Iris pigment epithelial cell (primary cell): Measurements from ENCODE around the gene PAM16.

Experiments
- DNase-seq: peaks from one replicate; pipeline ENCODE4 v3.0.0-alpha.2; 2011; ENCODE audit warnings: low read depth

The PAM16 gene

GRCh38 chr16:4319454-4320421 is 31.4 kb downstream of the PAM16 start:
- no peak for DNase-seq

- DNase-seq: no peak
These were observed 32.2 kb downstream of the PAM16 start for GRCh38 chr16:4318967-4319366.

DNA sequence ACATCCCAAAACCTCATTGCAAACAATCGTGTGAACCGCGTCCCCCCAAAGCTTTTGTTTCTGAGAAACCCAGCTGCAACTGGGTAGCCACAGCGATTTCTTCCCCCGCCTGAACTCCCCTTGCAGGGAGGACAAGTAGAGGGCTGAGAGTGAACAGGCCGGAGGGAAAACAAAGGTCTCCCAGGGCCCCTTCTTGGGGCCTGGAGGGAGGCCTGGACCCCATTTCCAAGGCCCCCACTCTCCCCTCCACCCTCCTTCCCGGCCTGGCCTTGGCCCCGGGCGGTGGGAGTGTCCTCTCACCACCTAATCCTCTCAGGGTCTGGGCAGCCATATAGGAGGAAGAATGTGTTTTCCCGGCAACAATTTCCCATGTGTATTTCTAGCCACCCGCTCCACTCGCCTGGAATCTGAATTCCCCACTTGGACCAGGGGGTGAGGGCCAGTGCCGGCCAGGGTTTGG is 32.6 kb downstream of the PAM16 start:
- DNase-seq: no peak

DNA sequence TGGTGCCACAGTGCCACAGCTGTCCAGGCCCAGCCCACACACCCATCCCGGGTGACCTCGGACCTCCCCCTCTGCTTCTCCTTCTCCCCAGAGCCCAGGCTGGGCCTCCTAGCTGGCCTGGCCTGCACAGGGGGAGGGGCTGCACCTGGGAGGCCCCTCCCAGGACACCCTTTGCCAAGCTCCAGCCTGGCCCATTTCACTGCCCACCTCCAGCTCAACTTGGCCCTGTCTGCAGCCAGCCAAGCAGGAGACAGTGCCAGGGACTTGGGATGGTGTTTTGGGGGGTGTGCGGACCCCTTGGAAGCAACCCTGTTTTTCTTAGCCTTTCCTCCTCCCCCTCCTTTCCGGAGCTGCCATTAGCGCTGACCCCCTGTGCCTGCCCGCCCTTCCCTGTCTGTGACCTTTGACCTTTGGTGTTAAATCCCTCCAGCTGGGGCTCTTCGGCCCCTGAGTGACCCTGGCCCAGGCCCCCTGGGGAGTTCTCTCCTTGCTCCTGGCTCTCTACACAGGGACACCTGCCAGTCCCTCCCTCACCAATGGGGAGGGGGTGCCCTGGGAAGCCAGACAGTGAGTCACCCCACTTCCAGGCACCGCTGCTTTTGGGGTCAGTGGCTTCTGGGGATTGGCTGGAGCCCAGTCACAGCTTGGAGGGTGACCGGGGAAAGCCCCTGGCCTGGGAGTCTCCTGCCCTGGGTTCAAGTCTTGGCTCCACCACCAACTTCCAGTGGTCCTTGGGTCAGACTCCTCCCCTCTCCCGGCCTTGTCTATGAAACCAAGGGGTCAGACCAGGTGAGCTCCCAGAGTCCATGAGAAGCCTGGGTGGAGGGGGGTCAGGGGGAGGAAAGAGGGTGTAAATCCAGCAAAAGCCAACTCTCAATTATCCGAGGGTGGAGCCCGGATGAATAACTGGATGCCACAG is 33.3 kb downstream of the PAM16 start:
- peak; percentile 40 for DNase-seq

GRCh38 chr16:4316864-4317531 is 34.1 kb downstream of the PAM16 start:
- no peak for DNase-seq

DNA sequence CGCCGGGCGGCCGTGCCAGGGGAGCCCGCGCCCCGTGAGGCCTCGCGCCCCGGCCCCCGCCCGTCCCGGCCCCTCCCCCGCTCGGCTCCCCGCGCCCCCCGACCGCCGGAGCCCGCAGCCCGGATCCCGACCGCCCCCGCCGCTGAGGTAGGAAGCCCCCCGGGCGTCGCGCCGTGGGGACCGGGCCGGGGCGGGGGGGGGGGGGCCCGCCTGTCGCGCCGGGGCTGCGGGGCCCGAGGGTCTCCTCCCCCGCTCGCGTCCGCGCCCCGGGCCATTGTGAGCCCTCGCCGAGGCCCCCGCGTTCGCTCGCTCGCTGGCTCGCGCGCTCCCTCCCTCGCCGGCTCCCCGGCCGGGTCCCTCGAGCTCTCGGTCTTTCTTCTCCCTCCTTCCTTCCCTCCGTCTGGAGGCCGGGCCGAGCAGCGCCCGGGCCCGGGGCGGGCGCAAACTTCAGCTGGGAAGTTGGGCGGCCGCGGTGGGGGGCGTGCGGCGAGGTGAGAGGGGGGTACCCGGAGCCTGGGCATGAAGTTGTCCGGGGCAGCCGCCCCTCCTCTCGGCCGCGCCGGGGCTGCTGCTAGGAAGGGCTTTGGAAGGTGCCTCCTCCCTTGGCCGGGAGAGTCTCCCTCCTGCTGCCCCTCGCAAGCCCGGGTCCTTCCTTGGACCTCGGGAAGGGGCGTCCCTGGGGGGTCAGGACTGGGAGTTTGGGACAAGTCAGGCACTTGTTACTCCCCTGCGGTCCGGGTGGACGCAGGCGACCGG is 34.8 kb downstream of the PAM16 start:
- peak; percentile 48 for DNase-seq

GRCh38 chr16:4315186-4316107 is 35.7 kb downstream of the PAM16 start, which contains the start of gene GLIS2:
Gene GLIS2 (plus strand): TSS chr16:4316067. CDS start chr16:4332281, 16,214 bp downstream.
- DNase-seq: peak; percentile 80

DNA sequence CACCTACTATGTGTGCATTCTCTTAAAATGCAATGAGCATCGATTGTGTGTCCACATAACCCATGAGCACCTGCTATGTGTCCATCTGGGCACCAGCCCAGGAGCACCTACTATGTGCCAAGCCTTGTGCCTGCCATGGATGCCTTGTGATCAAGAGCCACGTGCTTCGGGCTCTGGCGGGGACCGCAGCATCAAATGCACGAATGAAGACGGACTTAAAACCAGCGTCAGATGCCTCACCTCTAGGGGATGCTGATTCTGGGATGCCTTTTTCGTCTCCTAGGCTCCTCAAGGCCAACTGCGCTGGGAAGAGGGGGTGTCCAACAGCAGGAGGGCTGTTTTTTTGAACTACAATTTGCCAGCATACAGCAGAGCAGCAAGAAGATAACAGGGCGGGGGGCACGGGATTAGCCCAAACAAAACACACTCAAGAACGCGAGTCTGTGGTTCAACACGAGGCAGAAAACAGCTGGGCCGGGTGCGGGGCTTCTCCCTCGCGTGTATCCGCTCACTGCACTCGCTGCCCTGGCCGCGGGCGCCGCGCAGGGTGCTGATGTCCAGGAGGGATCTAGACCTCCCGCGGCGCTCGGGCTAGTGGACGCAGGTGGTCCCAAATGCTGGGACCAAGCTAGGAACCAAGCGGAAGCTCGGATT is 36.5 kb downstream of the PAM16 start:
- DNase-seq: peak; percentile 62

DNA sequence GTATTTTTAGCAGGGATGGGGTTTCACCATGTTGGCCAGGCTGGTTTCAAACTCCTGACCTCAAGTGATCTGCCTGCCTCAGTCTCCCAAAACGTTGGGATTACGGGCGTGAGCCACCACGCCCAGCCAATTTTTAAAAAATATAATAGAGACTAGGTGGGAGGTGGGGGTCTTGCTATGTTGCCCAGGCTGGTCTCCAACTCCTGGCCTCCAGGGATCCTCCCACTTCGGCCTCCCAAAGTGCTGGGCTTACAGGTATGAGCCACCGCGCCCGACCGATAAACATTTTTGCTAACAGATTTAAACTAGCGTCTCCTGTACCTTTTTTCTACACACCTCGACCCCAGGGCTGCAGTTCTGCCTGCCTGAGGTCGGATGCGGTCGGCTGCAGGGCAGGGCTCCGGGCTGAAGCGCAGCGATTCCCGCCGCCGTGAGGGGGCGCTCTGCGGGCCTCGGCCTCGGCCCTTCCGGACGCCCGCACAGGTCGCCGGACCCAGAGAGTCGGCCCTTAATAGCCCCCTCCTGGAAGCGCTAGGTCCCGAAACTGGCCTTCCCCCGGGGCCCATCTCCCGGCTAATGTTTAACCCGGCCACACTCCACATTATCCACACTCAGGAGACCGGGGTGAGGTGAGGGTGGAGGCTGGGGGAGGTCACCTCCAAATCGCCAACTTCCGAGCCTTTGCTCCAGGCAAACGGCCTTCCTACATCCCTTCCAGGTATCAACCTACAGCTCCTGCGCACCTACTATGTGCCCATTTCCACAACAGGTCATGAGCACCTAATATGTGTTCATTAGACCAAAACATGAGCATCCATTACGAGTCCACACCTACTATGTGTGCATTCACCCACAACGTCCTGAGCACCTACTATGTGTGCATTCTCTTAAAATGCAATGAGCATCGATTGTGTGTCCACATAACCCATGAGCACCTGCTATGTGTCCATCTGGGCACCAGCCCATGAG is 37.3 kb downstream of the PAM16 start:
- DNase-seq: no peak

DNA sequence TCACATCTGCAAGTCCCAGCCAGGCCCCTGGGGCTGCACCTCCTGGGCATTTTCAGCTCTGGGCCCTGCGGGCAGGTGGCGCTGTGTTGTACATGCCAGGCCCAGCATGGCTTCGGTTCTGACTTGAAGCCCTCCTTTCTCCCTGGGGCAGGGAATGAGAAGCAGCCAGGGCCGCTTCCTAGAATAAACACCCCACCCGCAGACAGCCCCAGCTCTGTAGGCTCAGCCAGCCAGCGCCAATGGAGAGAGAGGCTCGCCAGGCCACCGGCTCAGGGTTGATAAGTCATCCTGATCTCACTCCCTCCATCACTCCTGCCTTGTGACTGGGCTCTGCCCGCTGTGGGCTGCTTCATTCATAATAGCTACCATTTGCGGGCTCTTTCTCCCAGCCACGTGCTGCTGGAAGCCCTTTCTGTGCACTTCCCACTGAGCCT is 41.3 kb downstream of the PAM16 start:
- DNase-seq: peak; percentile 69

DNA sequence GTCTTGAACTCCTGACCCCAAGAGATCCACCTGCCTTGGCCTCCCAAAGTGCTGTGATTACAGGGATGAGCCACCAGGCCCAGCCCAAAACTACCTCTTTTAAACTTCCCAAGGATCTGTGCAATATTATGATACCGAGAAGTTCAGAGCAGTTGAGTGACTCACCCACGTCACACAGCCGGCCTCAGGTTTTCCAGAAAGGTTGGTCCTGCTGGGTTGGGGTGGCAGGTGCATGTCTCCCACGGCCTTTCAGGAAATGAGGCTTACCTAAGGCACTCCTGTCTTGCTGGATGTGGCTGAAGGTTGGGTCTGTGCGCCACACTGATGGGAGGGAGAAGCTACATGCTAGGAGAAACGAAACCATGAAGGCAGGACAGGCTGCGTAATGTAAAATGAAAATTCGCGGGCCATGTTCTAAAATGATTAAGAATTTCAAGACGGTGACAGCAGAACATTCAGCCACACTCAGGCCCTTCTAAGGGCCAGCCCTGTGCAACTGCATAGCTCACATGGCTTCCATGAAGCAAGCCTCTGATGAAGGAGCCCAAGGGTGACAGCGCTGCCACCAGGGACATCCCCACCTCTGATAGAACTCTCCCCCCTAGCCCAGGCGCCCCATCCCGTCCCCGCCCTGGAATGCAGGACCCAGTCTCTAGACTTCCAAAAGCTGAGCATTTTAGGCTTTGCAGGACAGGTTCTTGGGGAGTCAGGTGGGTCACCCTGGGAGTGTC is 41.9 kb downstream of the PAM16 start:
- no peak for DNase-seq

DNA sequence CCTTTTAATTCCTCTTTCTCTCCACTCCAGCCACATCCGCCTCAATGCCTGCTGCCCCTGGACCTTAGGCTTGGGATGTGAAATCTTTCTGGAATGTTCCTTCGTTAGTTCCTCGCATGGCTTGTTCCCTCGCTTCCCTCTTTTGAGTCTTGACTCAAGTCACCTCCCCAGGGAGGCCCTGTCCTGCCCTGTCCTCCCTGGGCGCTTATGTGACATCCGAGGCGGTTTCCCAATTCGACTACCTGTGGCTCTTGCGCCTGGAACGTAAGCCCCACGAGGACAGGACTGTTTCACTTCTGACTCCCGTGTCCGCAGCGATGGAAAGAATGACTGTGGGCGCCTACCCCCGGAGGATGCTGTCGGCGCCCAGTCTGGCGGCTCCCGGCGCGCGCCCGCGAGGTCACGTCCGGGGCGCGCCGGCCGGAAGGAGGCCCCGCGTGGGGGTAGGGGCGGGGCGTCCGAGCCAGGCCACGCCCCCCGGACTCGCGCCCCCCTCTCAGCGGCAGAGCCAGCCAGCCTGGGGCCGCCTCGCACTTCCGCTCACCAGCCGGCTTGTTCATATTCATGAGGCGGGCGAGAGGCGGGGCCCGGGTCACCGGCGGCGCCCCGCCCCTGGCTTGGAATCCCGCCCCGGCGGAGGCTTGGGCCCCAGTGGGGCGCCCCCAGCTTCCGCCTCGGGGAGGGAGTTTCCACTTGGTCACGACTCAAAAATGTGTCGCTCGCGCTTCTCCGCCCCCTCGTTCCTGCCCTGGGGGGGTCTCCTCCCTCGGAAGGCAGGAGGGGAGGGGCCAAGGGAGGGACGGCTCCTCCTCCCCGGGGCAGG is 43.7 kb downstream of the PAM16 start:
- DNase-seq: peak; percentile 96

GRCh38 chr16:4306470-4307214 is 44.5 kb downstream of the PAM16 start:
- no peak for DNase-seq

DNA sequence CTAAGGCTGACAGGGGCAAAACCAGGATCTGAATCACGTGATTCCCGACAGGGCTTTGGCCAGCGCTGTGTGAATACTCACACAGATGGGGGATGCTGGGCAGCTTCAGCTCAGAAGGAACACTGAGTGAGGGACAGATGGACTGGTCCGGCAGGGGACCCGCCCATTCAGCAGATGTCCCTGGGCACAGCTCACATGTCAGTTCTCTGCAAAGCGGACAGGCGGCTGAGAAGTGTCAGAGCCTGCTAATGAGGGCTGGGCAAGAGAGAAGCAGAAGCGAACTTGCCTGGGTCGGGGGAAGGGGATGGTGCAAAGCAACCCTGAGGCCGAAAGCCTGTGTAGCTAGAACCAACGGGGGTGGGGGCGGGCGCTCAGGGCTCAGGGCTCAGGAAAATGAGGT is 47.1 kb downstream of the PAM16 start:
- DNase-seq: no peak

GRCh38 chr16:4301968-4302367 is 49.2 kb downstream of the PAM16 start:
- no peak for DNase-seq

DNA sequence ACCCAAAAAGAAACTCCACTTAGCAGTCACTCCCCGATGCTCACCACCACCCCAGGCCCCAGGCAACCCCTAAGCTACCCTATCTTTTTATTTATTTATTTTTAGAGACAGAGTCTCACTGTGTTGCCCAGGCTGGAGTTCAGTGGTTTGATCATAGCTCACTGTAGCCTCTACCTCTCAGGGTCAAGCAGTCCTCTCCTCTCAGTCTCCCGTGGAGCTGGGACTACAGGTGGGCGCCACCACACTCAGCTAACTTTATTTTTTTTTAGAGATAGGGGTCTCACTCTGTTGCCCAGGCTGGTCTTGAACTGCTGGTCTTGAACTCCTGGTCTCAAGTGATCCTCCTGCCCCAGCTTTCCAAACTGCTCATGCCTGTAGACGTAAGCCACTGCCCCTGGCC is 49.9 kb downstream of the PAM16 start:
- DNase-seq: no peak
